ENCODE data around the gene KANSL1.

DNA sequence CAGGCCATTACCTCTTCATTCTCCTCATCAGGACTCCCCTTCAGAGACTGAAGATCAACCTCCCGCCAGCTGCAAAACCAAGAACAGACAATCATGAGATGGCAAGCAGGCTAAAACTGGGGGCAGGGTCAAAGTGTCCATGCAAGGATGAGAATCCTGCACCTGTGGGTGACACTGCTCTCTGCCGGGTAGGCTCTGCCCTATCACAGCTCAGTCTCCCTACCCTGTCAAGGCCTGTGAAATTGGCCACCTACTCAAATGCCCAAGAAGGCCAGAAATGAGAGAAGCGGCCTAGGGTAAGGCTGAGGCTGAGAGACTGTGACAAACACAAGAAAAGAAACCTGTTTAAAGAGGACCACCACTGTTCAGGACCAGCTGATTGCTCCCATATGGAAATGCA lies 159.8 kb downstream of the KANSL1 start:
- TF ChIP-seq, protein P1, sequence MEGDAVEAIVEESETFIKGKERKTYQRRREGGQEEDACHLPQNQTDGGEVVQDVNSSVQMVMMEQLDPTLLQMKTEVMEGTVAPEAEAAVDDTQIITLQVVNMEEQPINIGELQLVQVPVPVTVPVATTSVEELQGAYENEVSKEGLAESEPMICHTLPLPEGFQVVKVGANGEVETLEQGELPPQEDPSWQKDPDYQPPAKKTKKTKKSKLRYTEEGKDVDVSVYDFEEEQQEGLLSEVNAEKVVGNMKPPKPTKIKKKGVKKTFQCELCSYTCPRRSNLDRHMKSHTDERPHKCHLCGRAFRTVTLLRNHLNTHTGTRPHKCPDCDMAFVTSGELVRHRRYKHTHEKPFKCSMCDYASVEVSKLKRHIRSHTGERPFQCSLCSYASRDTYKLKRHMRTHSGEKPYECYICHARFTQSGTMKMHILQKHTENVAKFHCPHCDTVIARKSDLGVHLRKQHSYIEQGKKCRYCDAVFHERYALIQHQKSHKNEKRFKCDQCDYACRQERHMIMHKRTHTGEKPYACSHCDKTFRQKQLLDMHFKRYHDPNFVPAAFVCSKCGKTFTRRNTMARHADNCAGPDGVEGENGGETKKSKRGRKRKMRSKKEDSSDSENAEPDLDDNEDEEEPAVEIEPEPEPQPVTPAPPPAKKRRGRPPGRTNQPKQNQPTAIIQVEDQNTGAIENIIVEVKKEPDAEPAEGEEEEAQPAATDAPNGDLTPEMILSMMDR (IDR thresholded peaks at IDR 0.05) = no peak
- TF ChIP-seq POLR2A (IDR thresholded peaks at IDR 0.05) (no peak), POLR2AphosphoS5 (IDR thresholded peaks at IDR 0.05) (no peak)
